RPMI7951 (cell line): ENCODE measurements around the gene HES7. TPM values are rescaled to one million over a fixed set of nuclear protein-coding genes. Genes with fewer than 3 reads are reported as not detected.
"Not testable (repeated sequence)": the region's sequence is repeated elsewhere in the genome, so short reads cannot be mapped to it uniquely, and the experiment has no call there.

Experiments used
- DNase-seq: peaks from one replicate; pipeline ENCODE4 v3.0.0-alpha.2; 2012; ENCODE audit warnings: low read depth
- total RNA-seq: library from RNA; depleted of rRNA; stranded (reverse); fragments of >200 nt; shearing (Covaris generic); gene quantifications from 2 replicates; pipeline ENCODE4 v1.2.3, GENCODE V29; 2014

The HES7 gene
- total RNA-seq, 1 experiment from 2014 or later, result 0.48 TPM

DNA sequence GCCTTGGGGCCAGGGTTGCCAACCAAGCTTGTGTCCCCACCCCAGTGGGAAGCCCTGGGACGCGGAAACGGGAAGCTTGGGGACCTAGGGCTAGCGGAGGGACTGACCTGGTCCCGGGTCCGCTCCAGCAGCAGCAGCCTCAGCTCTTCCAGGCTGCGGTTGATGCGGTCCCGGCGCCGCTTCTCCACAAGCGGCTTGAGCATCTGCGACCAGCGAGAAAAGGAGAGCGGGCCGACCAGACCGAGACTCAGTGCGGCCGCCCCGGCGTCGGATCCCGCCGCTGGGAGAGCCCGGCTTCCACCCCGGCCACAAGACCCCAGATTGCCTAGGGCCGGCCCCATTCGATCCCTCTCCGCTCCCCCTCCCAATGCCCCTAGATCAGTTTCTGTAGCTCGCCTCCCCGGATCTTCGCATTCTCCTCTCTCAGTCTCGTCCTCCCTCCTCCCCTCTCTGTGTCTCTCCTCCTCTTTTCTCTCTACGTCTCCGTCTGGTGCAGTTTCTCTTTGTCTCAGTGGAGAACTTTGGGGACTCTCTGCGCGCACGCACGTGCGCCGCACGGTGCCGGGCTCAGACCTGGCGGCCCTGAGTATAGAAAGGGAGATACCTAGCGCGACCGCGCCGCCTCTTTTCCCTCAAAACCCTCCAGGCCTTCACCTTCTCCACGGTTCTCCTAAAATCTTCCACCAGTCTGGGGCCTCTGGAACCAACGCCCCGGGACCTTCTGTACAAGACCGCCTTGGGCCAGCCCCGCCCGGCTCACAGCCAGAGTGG lies 797 bp downstream of the HES7 start:
- peak; percentile 33 for DNase-seq

DNA sequence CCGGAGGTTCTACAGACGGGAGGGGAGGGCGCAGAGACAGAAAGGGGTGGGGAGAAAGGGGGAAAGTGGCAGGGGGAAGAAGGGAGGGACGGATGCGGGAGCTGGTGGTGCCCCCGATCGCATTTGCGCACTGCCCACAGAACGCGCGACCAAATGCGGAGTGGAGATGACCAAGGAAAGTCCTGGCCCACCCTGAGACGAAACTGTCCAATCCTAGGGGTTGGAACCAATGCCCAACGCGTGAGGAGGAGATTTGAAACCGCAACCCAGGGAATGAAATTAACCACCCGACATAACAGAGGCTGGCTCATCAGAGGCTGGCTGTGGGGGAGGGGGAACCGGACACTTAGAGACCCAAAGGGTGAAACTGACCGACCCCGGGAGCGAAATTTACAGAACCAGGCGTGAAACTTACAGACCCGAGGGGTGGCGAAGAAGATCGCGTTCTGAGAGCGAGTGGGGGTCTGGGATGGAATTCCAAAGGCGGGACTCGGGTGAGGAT lies 1.4 kb downstream of the HES7 start:
- peak; percentile 63 for DNase-seq

DNA sequence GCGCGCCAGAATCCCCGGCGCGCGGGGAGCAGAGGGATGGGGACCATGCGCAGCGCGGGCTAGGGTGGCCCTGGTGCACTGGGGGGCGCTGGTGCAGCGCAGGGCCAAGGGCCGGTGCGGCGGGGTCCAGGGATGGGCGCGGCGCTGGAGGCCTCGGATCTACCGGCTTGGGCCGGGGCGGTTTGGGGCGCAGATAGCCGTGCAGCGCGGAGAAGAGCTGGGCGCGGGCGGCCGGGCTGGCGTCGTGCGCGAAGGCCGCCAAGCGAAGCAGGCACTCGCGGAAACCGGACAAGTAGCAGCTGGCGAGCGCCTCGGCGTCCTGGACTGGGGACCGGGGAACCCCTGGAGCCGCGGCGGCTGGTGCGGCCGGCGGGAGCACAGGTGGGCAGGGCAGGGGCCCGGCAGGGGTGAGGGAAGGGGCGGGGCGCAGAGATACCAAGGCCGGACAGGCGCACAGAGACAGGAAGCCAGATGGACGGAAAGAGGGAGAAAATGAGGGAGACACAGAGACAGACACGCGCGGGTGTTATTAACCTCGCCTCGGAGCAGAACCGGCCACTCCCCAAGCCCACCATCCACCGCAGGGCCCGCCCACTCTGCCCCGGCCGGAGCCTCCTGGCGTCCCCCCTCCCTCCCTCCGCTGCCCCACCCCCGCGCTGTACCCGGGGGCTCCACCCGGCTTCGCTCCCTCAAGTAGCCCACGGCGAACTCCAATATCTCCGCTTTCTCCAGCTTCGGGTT lies 2.1 kb downstream of the HES7 start:
- DNase-seq, result peak; percentile 59

DNA sequence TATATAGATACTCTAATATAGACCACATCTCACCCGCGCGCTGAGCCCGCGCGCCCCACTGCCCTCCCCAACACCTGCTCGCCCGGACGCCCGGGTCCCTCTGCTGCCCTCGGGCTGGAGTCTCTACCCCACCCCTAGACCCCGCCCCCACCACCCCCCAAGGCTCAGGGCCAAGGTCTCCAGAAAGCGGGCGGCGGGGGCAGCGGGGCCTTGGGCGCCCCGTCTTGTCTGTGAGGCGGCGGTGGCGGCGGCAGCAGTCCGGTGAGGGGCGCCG lies 2.6 kb downstream of the HES7 start:
- no peak for DNase-seq

DNA sequence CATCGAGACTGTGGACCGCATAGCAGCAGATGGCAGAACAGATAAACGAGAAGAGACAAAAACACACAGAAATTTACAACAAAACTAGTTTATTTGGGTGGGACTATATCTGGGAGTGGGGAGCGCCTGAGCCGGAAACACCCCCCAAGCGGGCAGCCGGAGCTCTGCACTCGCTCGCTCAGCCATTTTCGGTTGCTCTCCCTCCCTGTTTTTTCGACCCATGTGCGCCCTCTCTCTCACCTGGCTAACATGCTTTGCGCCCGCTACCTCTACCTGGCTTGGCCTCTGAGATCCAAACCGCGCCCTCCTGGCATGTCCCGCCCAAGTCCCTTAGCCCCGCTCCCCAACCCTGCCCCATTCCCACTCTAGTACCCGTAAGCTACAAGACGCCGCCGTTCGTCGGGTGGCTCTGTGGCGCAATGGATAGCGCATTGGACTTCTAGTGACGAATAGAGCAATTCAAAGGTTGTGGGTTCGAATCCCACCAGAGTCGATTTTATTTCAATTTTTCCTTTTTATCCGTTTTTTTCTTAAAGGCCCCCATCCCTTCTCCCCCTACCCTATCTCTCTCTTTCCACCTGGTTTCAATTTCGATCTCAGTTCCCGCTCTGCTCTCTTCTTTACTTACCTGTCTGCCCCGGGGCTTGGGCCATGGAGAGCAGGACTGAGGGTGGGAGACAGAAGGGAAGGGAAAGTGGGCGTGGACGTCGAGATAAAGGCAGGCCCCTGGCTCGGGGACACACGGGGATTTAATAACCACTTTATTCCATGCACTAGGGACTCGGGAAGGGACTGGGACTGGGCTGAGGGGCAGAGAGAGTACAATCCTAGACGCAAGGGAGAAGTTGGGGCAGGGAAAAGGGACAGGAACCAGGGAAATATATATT lies 3.1 kb downstream of the HES7 start:
- peak; percentile 57 for DNase-seq

DNA sequence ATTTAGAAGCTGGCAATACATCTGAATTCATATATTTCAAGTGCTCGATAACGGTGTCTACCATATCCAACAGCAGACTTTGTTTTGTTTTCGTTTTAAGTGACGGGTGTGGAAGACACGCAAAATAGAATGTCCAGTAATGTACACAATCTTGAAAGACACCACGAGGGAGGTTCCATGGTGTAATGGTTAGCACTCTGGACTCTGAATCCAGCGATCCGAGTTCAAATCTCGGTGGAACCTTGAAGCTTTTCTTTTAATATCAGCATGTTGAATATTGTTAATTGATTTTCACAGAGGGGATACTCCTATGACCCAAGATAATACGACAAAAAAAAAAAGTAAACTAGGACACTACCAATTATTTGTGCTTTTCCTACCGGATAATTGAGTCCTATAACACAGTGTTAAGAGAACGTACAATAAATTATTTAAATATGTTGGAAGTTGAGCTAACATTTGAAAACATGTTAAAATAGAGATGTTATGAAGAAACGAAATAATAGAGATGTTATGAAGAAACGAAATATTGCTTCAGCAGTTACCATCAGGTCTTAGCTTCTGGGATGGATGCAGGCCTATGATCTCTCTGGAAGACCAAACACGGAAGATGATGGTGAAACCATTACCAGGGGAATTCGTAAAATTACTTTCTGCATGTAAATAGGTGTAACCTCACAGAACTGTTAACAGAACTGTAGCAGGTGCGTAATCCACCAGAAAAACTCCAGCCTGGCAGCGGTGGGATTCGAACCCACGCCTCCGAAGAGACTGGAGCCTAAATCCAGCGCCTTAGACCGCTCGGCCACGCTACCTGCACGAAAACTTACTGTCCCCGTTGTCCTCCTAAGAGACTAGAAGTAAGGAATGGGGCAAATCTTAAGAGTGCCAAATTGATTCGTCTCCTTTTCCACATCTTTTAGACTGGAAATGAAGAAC lies 4.1 kb downstream of the HES7 start:
- DNase-seq, result peak; percentile 85

DNA sequence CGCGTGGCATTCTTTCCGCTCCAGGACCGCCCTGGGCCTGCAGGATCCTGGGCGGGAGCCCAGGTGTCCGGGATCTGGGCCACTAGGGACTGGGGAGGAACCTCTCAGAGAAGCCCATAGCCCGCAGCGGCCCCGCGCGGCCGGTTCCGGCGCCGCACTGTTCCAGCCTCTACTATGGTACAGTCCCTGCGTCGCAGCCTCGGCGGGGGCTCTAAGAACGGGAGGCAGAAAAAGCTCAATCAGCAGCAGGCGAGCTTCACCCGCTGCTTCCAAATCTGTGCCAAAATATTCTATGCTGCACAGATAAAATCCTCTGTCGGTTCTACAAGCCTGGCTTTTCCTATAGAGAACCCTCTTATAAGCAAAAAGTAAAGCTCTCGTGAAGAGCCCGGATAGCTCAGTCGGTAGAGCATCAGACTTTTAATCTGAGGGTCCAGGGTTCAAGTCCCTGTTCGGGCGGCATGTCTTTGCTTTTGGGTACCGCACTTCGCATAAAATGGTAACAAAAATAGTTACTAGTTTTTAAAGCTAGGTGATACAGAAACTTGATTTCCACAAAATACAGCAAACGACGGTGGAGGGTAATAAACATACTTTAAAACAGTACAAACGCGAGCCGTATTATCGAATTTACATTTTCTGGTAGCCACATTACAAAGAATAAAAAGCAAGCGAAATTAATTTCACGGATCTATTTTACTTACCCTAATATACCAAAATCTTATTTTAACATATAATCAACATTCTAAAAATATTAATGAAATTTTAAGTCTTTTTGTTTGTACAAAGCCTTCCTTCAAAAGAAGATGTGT lies 4.9 kb downstream of the HES7 start:
- peak; percentile 72 for DNase-seq

DNA sequence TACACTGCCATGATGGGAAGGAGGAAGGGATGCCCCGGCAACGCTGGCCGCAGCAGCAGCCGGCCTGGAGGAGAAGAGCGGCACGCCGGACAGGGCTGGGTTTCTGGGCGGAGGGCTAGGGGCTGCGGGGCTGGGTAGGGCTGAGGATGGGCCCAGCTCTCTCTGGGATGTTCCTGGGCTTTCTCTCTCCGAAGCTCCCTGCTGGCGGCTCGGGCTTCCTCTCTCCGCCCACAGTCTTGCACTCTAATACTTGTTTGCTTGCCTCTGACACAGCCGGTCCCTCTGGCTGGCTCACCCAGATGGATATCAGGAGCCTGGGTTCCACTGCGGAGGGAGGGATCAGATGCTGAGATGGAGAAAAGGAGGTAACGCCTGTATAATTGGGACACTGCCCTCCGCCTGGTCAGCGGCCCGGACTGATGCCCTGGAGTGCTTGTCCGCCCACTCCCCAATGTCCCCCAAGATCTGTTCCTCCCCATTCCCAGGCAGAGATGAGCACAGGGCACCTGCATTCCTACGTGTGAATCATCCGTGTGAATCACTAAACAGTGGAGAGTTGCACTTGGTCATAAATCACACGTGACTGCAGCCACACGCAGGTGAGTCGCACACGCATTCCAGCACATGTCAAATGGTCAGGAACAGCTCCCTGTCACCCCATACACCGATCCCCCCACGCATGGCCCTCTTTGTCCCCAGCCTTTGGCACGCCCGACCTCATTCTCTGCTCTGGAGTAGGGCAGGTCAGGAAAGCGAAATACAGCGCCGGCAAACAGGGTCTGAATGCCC lies 5.7 kb downstream of the HES7 start, which contains the start of gene ALOXE3:
TSS of gene ALOXE3 (minus strand) at position 535 of the 789 bp plus-strand sequence. CDS start at position 11, 524 bp downstream.
- peak; percentile 44 for DNase-seq

DNA sequence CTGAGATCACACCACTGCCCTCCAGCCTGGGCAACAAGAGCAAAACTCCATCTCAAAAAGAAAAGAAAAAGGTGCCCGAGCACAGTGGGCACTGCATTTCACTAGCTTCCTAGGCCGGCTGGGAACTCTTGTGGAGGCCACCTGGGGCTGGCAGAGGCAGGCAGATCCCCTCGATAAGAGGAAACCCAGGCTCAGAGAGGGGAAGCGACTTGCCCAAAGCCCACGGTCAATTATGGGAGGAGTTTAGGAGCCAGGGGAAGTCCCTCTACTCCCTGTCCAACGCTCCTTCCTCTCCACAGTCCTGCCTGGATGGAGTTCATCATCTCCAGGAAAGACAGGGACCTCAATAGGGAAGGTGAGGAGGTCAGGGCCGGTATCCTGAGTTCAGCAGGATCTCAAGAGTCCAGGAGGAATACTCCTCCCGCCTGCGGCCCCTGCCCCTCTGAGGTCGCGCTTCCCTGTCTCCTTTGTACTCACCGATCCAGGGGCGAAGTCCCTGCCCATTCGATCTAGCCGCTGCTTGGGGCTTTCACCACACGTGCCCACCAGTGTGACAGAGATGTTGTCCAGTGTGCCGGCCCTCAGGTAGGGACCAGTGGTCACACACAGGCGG lies 6.4 kb downstream of the HES7 start:
- no peak for DNase-seq

DNA sequence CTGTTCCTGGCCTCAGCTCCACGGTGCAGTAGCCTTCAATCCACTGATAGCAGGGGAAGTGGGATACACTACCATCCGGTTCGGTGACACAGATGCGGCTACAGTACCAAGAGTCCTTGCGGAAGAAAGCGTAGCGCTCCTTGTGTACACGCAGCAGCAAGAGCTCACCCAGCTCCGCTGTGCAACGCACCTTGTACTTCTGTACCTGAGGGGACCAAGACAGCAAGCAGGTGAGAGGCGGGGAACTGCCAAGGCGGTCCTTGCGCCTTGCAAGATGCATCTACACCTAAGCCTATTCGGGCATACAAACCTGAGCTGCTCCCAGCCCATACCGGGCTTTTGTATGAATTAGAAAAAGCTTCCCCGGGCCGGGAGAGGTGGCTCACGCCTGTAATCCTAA lies 7.1 kb downstream of the HES7 start:
- no peak for DNase-seq

DNA sequence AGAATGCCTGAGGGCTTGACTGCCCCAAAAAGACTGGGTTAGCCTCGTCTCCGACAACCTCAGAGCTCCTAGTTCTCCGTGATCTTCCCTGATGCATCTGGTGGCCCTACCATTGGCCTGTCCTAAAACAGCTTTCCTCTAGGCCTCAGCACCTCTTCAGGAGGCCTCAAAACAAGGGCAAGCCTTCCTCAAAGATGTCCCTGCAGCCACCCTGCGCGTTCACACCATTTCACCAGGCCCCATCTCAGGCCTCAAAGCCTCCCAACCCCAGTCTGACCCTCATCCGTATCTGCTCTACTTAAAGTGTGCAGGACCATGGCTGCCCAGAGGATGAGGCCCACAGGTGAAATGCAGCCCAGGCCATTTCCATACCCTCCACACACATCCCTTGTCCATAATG lies 13.0 kb downstream of the HES7 start:
- no peak for DNase-seq

DNA sequence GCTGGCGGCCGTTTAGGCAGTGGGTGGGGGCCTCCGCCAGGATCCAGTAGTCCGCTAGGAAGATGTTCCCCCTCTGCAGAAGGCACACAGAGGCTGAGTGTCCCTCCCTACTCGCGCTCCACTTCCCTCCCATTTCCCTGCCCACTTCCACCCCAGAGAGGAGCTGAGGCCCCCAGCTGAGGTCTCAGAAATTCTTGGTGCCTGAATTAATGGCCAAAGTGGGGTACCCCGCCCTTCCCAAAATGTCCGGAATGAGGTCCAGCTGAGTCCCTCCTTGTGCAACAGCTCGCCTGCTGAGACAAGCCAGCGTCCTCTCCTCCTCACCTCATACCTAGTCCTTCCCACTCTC lies 13.5 kb downstream of the HES7 start:
- DNase-seq, result no peak

DNA sequence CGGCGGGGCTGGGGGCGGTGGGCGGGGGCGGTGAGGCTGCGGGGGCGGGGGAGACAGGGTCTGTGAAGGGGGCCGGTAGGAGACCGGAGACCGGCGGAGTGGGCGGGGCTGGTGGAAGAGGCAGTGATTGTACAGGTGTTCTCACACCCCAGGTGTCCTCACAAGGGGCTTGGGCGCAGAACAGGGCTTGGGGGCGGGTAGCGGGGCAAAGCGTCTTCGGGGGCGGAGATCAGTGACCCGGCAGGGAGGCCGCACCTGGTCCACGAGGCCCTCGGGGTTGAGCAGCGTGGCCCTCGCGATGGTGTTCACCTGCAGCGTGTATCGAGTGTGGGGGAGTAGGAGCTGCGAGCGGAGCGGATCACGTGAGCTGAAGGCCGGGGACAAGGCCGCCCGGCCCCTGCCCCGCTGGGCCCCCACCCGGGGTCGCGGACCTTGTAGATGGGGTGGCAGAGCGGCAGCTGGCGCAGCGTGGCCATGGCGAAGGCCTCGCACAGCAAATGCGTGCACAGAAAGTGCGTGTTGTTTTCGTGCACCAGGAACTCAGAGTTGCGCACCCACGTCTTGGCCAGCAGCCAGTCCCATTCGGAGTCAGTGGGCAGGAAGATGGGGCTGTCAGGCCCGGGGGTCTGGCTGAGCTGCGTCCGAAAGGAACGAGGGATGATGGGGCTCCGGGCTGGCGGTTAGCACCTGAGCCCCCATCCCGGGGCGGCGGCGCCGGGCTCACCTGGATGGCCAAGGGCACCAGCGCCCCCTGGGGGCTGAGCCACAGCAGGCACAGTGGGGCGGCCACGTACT lies 14.0 kb downstream of the HES7 start:
- no peak for DNase-seq

DNA sequence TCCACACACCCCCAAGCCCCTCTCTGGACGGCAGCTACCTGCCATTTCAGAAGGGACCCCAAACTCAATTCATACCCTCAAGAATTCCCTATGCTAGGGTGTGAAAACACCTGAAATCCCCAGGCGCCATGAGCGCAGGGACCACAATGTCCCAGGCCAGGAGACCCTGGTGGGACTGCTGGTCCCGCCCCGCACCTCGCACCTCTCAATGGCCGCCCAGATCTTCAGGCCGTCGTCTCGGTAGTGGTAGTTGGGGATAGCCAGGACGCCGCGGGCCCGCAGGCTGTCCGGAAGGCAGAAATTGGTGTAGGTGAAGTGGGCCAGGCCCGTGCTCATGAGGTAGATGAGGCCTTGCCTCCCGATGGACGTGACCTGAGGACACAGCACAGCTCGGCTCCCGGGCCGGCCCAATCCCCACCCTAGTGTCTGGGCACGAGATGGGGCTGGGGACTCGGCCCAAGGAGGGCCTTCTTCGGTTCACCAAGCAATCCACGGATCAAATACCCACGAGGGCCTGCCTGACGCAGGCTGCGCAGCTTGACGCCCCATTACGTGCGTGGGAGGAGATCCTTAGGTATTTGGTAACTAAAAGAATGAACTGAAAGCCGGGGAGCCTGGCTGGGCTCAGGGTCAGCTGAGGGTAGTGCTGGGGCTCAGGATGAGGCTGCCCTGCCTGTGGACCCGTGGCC lies 14.8 kb downstream of the HES7 start:
- DNase-seq, result no peak

DNA sequence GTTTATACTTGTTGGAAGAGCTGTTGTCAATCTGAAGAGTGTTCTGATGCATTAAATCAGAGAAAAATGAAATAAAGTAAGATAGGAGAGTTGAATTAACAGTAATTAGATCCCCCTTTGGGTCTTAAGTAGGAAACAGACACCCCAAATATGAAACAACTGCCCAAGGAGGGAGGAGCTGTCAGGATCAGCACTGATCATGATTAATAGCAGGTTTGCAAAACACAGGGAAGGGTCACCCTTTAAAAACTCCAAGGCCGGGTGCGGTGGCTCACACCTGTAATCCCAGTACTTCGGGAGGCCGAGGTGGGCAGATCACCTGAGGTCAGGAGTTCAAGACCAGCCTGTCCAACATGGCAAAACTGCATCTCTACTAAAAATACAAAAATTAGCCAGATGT lies 16.9 kb downstream of the HES7 start:
- not testable (repeated sequence) for DNase-seq

DNA sequence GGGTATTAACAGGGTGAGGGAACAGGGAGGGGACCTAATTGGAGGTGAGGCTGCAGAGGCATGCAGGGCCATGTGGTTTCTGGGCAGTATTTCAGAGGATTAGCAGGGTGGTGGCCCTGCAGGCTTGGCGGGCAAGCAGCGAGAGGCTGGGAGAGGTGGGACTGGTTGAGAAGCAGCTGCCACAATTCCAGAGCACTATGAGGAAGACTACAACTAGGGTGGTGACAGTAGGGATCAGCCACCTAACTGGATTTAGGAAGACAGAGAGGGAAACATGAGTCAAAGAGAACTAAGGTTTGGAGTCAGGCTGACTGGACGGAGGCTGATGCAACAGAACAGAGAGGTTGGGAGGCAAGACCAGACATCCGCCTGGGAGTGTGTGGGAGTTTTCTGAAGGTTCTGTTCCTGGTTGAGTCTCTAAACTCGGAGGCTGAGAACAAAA lies 17.9 kb downstream of the HES7 start:
- no peak for DNase-seq

DNA sequence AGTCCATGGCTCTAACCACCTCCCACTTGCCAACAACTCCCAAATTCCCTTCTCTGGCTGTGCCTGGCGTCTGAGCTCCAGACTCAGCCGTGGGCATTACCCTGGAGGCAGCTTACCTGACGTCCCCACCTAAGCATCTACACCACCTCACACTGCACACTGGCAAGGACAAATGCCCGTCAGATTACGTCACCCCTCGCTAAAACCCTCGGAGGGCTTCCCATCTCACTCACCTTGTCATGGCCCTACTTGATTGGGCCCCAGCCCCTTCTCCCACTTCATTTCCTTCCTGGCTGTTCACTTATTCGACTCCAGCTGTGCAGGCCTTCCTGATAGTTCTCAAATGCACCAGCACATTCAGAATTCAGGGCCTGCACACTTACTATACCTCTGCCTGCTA lies 19.0 kb downstream of the HES7 start:
- no peak for DNase-seq

DNA sequence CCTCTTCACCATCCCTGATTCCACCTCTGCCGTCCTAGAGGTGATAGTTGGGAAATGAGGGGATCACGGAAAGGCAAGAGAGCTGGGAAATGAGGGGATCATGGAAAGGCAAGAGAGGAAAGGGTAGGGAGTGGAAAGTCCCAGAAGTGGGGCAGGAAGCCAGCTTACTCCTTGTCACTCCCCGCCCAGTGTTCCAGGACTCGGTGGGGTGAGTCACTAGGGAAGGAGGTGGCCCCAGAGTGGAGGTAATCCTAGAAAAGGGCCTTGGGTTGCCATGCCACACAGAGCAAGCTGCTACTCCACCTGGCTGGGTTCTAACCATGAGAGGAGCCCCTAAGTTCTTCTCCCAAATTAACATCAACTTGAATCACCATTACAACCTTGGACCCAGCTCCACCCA lies 20.4 kb downstream of the HES7 start:
- peak; percentile 19 for DNase-seq
